Trophoblast cell (in vitro differentiated cells and primary cell): Measurements from ENCODE around the gene LDLRAD4.

ENCODE experiments used
- DNase-seq, 2 donors: peaks; one replicate each; pipeline ENCODE4 v3.0.0-alpha.2; 2016
- H2AFZ ChIP-seq: 2 replicates; pipeline ENCODE4 v1.6.1; 2013; ENCODE audit warnings: low read length, moderate library complexity, mild to moderate bottlenecking; ENCODE audit not compliant: insufficient read depth, poor library complexity
- H2AK5ac ChIP-seq: 2 replicates; pipeline ENCODE4 v1.6.1; 2013; ENCODE audit warnings: mild to moderate bottlenecking, low read length
- H2BK120ac ChIP-seq: 2 replicates; pipeline ENCODE4 v1.6.1; 2013; ENCODE audit warnings: low read length, mild to moderate bottlenecking, moderate library complexity; ENCODE audit not compliant: insufficient read depth, poor library complexity
- H2BK12ac ChIP-seq: 2 replicates; pipeline ENCODE4 v1.6.1; 2013; ENCODE audit warnings: mild to moderate bottlenecking, low read length, moderate library complexity
- H2BK5ac ChIP-seq: 2 replicates; pipeline ENCODE4 v1.6.1; 2013; ENCODE audit warnings: low read length, low read depth, moderate library complexity, mild to moderate bottlenecking; ENCODE audit not compliant: poor library complexity
- H3K14ac ChIP-seq: 2 replicates; pipeline ENCODE4 v1.6.1; 2013; ENCODE audit warnings: mild to moderate bottlenecking, low read length
- H3K18ac ChIP-seq: 2 replicates; pipeline ENCODE4 v1.6.1; 2013; ENCODE audit warnings: mild to moderate bottlenecking, low read length
- H3K23ac ChIP-seq: 2 replicates; pipeline ENCODE4 v1.6.1; 2013; ENCODE audit warnings: low read length
- H3K27ac ChIP-seq: 2 replicates; pipeline ENCODE4 v1.5.1; 2013; ENCODE audit warnings: low read depth, mild to moderate bottlenecking, inconsistent platforms, low read length, moderate library complexity
- H3K27me3 ChIP-seq: 2 replicates; pipeline ENCODE4 v1.6.1; 2013; ENCODE audit warnings: inconsistent platforms, mild to moderate bottlenecking, low read length, moderate library complexity; ENCODE audit not compliant: insufficient read depth
- H3K36me3 ChIP-seq, 2 experiments: 1 replicate in 1 of 2; 2 replicates in 1 of 2; pipeline ENCODE4 v1.6.1; 2013; ENCODE audit warnings: low read length in 2 of 2, mild to moderate bottlenecking in 2 of 2, moderate library complexity in 1 of 2; ENCODE audit not compliant: insufficient read depth in 2 of 2, control insufficient read depth in 1 of 2
- H3K4ac ChIP-seq: 2 replicates; pipeline ENCODE4 v1.6.1; 2013; ENCODE audit warnings: low read depth, mild to moderate bottlenecking, low read length, moderate library complexity
- H3K4me1 ChIP-seq, 2 experiments: 1 replicate in 1 of 2; 2 replicates in 1 of 2; pipeline ENCODE4 v1.6.1; 2013; ENCODE audit warnings: low read length in 2 of 2, mild to moderate bottlenecking in 2 of 2, moderate library complexity in 1 of 2; ENCODE audit not compliant: insufficient read depth in 2 of 2, control insufficient read depth in 1 of 2
- H3K4me2 ChIP-seq: 2 replicates; pipeline ENCODE4 v1.6.1; 2013; ENCODE audit warnings: inconsistent platforms, mild to moderate bottlenecking, low read length, moderate library complexity
- H3K4me3 ChIP-seq: 2 replicates; pipeline ENCODE4 v1.5.1; 2013; ENCODE audit warnings: mild to moderate bottlenecking, low read depth, low read length, inconsistent platforms
- H3K79me1 ChIP-seq: one replicate; pipeline ENCODE4 v1.6.1; 2013; ENCODE audit warnings: low read length
- H3K79me2 ChIP-seq: 2 replicates; pipeline ENCODE4 v1.6.1; 2013; ENCODE audit warnings: low read length, mild to moderate bottlenecking; ENCODE audit not compliant: control insufficient read depth, insufficient read depth, poor library complexity
- H3K9ac ChIP-seq: 2 replicates; pipeline ENCODE4 v1.6.1; 2013; ENCODE audit warnings: mild to moderate bottlenecking, low read length
- H3K9me3 ChIP-seq: 2 replicates; pipeline ENCODE4 v1.6.1; 2013; ENCODE audit warnings: low read depth, mild to moderate bottlenecking, control low read depth, inconsistent platforms, low read length; ENCODE audit not compliant: insufficient read depth
- H4K12ac ChIP-seq: 2 replicates; pipeline ENCODE4 v1.6.1; 2013; ENCODE audit warnings: low read depth, mild to moderate bottlenecking, low read length, moderate library complexity
- H4K8ac ChIP-seq: 2 replicates; pipeline ENCODE4 v1.6.1; 2013; ENCODE audit warnings: low read depth, mild to moderate bottlenecking, low read length, moderate library complexity
- H4K91ac ChIP-seq: one replicate; pipeline ENCODE4 v1.6.1; 2013; ENCODE audit warnings: low read depth, mild to moderate bottlenecking, low read length, moderate library complexity
- WGBS: extraction: QIAGEN DNeasy Blood & Tissue Kit; methylation state at CpG from one replicate; pipeline ENCODE4 v1.1.7; 2013; ENCODE audit warnings: missing lambda C conversion rate; ENCODE audit not compliant: insufficient read length, insufficient coverage; ENCODE audit errors: extremely low coverage; 5-methylcytosine and 5-hydroxymethylcytosine counted together

Gene LDLRAD4

DNA sequence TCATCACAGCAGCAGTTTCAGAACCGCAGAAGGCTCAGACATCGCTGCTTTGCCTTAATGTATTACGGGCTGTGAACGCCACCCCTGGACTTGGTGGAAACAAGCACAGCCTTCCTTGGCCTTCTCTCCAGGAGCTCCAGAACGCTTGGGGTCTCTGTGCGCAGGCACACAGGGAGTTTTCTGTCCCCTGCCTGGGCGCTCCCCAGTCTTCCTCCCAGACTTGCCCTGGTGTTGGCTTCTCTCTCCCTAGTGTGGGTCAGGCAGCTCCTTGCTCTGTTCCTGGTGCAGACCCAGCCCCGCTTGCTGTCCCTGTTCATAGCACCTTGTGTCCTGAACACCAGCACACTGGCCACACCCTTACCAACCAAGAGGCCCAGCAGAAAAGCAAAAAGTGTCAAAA, 404.2 kb downstream of the LDLRAD4 start:
- H2BK5ac ChIP-seq: no peak overlapping the region
- no peak overlapping the region for H2AK5ac ChIP-seq
- peaks cover 3% of the 10 kb centered on the region for H3K9me3 ChIP-seq
- no peak overlapping the region for H2AFZ ChIP-seq
- H3K4me2 ChIP-seq: no peak overlapping the region
- H3K79me2 ChIP-seq: no peaks in the 10 kb centered on the region
- no peaks in the 10 kb centered on the region for H3K4me1 ChIP-seq
- H3K23ac ChIP-seq: no peak overlapping the region
- no peak overlapping the region for H3K4ac ChIP-seq
- H3K14ac ChIP-seq: no peak overlapping the region
- no peak overlapping the region for H2BK120ac ChIP-seq
- H3K27me3 ChIP-seq: no peaks in the 10 kb centered on the region
- no peak overlapping the region for H3K4me3 ChIP-seq
- no peaks in the 10 kb centered on the region for H3K36me3 ChIP-seq
- H4K12ac ChIP-seq: no peak overlapping the region
- H3K18ac ChIP-seq: no peak overlapping the region
- DNase-seq: no peak
- H3K9ac ChIP-seq: no peak overlapping the region
- no peak overlapping the region for H4K91ac ChIP-seq
- no peak overlapping the region for H3K27ac ChIP-seq
- no peak overlapping the region for H2BK12ac ChIP-seq
- no CpG with 5 or more reads among the region's 8 CpGs for WGBS
- no peaks in the 10 kb centered on the region for H3K79me1 ChIP-seq
- H4K8ac ChIP-seq: no peak overlapping the region

DNA sequence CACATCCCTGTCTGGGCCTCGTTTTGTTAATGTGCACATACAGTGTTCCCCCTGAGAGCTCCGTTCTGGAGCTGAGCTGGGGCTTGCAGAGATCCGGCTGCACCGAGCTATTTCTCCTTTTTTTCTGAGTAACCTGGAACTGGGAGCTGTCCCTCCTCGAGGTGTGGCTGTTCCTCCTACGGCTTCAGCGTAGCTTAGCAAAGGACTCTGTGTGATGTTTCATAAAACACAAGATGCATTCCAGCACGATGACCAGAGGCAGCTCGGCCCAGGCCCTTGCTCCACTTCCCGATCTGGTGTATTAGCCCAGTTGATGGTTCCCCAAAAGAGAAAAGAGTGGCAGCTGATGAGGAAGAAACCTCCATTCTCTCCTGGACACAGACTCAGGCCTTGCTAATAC, 404.8 kb downstream of the LDLRAD4 start:
- H4K91ac ChIP-seq: no peak overlapping the region
- no peak overlapping the region for H3K9ac ChIP-seq
- H2BK12ac ChIP-seq: no peak overlapping the region
- no peak overlapping the region for H3K4ac ChIP-seq
- no peak overlapping the region for H3K4me3 ChIP-seq
- no peaks in the 10 kb centered on the region for H3K79me2 ChIP-seq
- no peak overlapping the region for H3K23ac ChIP-seq
- H2BK120ac ChIP-seq: no peak overlapping the region
- no peak overlapping the region for H3K4me2 ChIP-seq
- no peak overlapping the region for H3K18ac ChIP-seq
- no peak overlapping the region for H4K12ac ChIP-seq
- peaks cover 3% of the 10 kb centered on the region for H3K9me3 ChIP-seq
- H3K27me3 ChIP-seq: no peaks in the 10 kb centered on the region
- H4K8ac ChIP-seq: no peak overlapping the region
- H2AFZ ChIP-seq: no peak overlapping the region
- H2AK5ac ChIP-seq: no peak overlapping the region
- no peak overlapping the region for H3K14ac ChIP-seq
- no peaks in the 10 kb centered on the region for H3K4me1 ChIP-seq
- H3K36me3 ChIP-seq: no peaks in the 10 kb centered on the region
- no peak for DNase-seq
- H3K27ac ChIP-seq: no peak overlapping the region
- no peaks in the 10 kb centered on the region for H3K79me1 ChIP-seq
- no peak overlapping the region for H2BK5ac ChIP-seq
- WGBS: no CpG with 5 or more reads among the region's 10 CpGs

- H2BK12ac ChIP-seq: no peak overlapping the region
- H2BK120ac ChIP-seq: no peak overlapping the region
- no peaks in the 10 kb centered on the region for H3K4me1 ChIP-seq
- no peak overlapping the region for H3K4ac ChIP-seq
- H3K4me2 ChIP-seq: no peak overlapping the region
- no peak overlapping the region for H4K12ac ChIP-seq
- no peak overlapping the region for H3K14ac ChIP-seq
- no peaks in the 10 kb centered on the region for H3K79me2 ChIP-seq
- no CpG with 5 or more reads among the region's 13 CpGs for WGBS
- H3K9me3 ChIP-seq: peaks cover 3% of the 10 kb centered on the region
- no peak for DNase-seq
- no peak overlapping the region for H3K18ac ChIP-seq
- H3K9ac ChIP-seq: no peak overlapping the region
- no peak overlapping the region for H3K27ac ChIP-seq
- H3K23ac ChIP-seq: no peak overlapping the region
- H3K4me3 ChIP-seq: no peak overlapping the region
- H3K79me1 ChIP-seq: no peaks in the 10 kb centered on the region
- H2AFZ ChIP-seq: no peak overlapping the region
- no peak overlapping the region for H2BK5ac ChIP-seq
- H3K27me3 ChIP-seq: no peaks in the 10 kb centered on the region
- H3K36me3 ChIP-seq: no peaks in the 10 kb centered on the region
- no peak overlapping the region for H2AK5ac ChIP-seq
- no peak overlapping the region for H4K91ac ChIP-seq
- H4K8ac ChIP-seq: no peak overlapping the region
Measured at GRCh38 chr18:13623871-13624270, 405.3 kb downstream of the LDLRAD4 start.

DNA sequence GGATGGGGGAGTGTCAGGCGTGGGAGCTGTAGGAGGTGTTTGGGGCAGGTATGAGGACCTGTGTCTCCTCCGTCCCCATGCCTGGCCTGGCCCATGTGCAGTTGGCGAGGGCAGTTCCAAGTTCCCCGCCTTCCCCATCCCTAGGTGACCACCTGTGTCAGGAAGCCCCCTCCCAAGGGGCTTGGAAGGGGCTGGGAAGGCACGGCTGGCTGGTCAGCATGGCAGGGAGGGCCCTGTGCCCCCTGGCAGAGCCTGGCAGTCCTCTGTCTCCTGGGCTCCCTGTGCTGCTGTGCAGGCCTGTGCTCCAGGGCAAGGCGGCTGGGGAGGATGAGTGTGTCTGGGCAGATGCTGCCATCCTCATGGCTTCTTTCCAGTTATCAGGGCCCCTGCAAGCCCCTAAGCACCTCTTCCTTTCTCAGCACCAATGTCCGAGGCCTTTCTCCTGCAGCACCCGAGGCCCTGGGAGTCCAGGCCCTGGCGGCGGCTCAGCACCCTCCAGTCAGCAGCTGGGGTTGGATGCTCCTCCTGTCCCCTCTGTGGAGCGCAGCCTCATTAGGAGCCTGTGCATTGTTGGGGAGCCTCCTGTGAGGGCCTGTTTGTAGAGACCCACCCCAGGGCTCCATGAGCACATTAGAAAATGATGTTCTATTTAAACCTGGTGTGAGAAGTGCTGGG, 406.1 kb downstream of the LDLRAD4 start:
- no peak for DNase-seq
- no peak overlapping the region for H4K91ac ChIP-seq
- no peak overlapping the region for H3K4me2 ChIP-seq
- no peak overlapping the region for H4K12ac ChIP-seq
- no peak overlapping the region for H2BK12ac ChIP-seq
- H2AFZ ChIP-seq: no peak overlapping the region
- no peaks in the 10 kb centered on the region for H3K36me3 ChIP-seq
- H2BK5ac ChIP-seq: no peak overlapping the region
- no peak overlapping the region for H2AK5ac ChIP-seq
- no peak overlapping the region for H2BK120ac ChIP-seq
- no peak overlapping the region for H3K4me3 ChIP-seq
- no peaks in the 10 kb centered on the region for H3K27me3 ChIP-seq
- H4K8ac ChIP-seq: no peak overlapping the region
- no peak overlapping the region for H3K27ac ChIP-seq
- H3K9ac ChIP-seq: no peak overlapping the region
- H3K23ac ChIP-seq: no peak overlapping the region
- H3K14ac ChIP-seq: no peak overlapping the region
- H3K79me2 ChIP-seq: no peaks in the 10 kb centered on the region
- H3K9me3 ChIP-seq: peaks cover 3% of the 10 kb centered on the region
- no peak overlapping the region for H3K18ac ChIP-seq
- WGBS: no CpG with 5 or more reads among the region's 11 CpGs
- H3K79me1 ChIP-seq: no peaks in the 10 kb centered on the region
- no peaks in the 10 kb centered on the region for H3K4me1 ChIP-seq
- H3K4ac ChIP-seq: no peak overlapping the region
